Upper lobe of right lung (tissue), 1 donor: Measurements from ENCODE around the gene CHST3. TPM values are rescaled to one million over a fixed set of nuclear protein-coding genes. Genes with fewer than 3 reads are reported as not detected.

Experiments used
- ATAC-seq: fragments of 200-7000 bp; cut with Tn5 transposase; one replicate; pipeline ENCODE4 v1.9.1; 2020; ENCODE audit warnings: mild to moderate bottlenecking, moderate library complexity
- DNase-seq: peaks from one replicate; pipeline ENCODE4 v3.0.0-alpha.2; 2020
- H3K27ac ChIP-seq: fragments of 200-600 bp; one replicate; pipeline ENCODE4 v1.8.0; 2022
- H3K27me3 ChIP-seq: fragments of 200-600 bp; one replicate; pipeline ENCODE4 v1.8.0; 2022; ENCODE audit warnings: mild to moderate bottlenecking
- H3K36me3 ChIP-seq: fragments of 200-600 bp; one replicate; pipeline ENCODE4 v1.8.0; 2022
- H3K4me1 ChIP-seq: fragments of 200-600 bp; one replicate; pipeline ENCODE4 v1.8.0; 2022
- H3K4me3 ChIP-seq: fragments of 200-600 bp; one replicate; pipeline ENCODE4 v1.8.0; 2022; ENCODE audit warnings: mild to moderate bottlenecking
- H3K9me3 ChIP-seq: fragments of 200-600 bp; one replicate; pipeline ENCODE4 v1.8.0; 2022
- intact Hi-C: fragments of 100-400 bp; cut with DNase I; formaldehyde crosslinking; loops from one replicate; pipeline ENCODE4 v1.11.0; 2022
- total RNA-seq: library from RNA; stranded (reverse); fragmentation: NEBNext Ultra II Directional; extraction: Animal tissue kit (Norgen Biotek cat#: 25700); gene quantifications from one replicate; pipeline ENCODE4 v1.2.1, GENCODE V29; 2021
- TF ChIP-seq, protein P1 (sequence below): fragments of 200-600 bp; IDR thresholded peaks from one replicate; pipeline ENCODE4 v1.8.0; 2022; ENCODE audit warnings: antibody characterized with exemption
- donor health status: DM: no; HTN: yes; CAD: no; lungs with severe emphysema.

Gene CHST3
- total RNA-seq, 1 donor from 2014 or later, result 15.6 TPM

- no peaks in the 10 kb centered on the region for H3K9me3 ChIP-seq
- intact Hi-C loops, result no loop called here
- no peaks in the 10 kb centered on the region for H3K36me3 ChIP-seq
- no peaks in the 10 kb centered on the region for H3K27me3 ChIP-seq
- TF ChIP-seq, protein P1, sequence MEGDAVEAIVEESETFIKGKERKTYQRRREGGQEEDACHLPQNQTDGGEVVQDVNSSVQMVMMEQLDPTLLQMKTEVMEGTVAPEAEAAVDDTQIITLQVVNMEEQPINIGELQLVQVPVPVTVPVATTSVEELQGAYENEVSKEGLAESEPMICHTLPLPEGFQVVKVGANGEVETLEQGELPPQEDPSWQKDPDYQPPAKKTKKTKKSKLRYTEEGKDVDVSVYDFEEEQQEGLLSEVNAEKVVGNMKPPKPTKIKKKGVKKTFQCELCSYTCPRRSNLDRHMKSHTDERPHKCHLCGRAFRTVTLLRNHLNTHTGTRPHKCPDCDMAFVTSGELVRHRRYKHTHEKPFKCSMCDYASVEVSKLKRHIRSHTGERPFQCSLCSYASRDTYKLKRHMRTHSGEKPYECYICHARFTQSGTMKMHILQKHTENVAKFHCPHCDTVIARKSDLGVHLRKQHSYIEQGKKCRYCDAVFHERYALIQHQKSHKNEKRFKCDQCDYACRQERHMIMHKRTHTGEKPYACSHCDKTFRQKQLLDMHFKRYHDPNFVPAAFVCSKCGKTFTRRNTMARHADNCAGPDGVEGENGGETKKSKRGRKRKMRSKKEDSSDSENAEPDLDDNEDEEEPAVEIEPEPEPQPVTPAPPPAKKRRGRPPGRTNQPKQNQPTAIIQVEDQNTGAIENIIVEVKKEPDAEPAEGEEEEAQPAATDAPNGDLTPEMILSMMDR, result no peak
- no peaks in the 10 kb centered on the region for H3K4me1 ChIP-seq
- H3K4me3 ChIP-seq, result no peak overlapping the region
- ATAC-seq (no peak), DNase-seq (no peak)
- no peak overlapping the region for H3K27ac ChIP-seq
These were observed 86.7 kb downstream of the CHST3 start for GRCh38 chr10:72050873-72051272.

DNA sequence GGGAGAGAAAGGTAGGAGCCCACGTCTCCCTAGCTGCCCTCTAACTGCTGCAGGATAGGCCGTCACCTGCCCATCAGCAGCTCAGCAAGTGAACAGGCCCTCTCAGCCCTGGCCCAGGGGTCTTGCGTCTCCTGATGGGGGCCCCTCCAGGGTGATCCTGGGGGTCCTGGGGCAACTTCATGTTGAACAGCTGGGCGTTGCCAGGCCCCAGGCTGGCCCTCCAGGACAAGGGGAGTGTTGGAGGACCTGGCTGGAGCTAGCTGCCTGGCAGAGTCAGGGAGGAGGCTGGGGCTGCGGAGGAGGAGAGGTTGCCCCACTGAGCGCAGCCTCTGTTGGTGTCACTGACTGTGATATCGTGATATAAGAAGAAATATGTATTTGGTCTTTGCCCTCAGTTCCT lies 89.5 kb downstream of the CHST3 start:
- ATAC-seq, result no peak

GRCh38 chr10:72056113-72056512 lies 91.9 kb downstream of the CHST3 start:
- no peaks in the 10 kb centered on the region for H3K4me1 ChIP-seq
- H3K27ac ChIP-seq, result no peak overlapping the region
- intact Hi-C loops, result no loop called here
- H3K9me3 ChIP-seq, result no peaks in the 10 kb centered on the region
- DNase-seq, result no peak
- H3K27me3 ChIP-seq, result no peaks in the 10 kb centered on the region
- H3K36me3 ChIP-seq, result no peaks in the 10 kb centered on the region
- ATAC-seq, result no peak
- TF ChIP-seq, protein P1, result no peak
- no peak overlapping the region for H3K4me3 ChIP-seq

More for the DNA sequence above, 89.5 kb downstream of the CHST3 start:
- Histone ChIP-seq H3K27me3 (no peaks in the 10 kb centered on the region), H3K36me3 (no peaks in the 10 kb centered on the region), H3K4me3 (no peak overlapping the region), H3K9me3 (no peaks in the 10 kb centered on the region), H3K27ac (no peak overlapping the region), H3K4me1 (no peaks in the 10 kb centered on the region)
- no peak for DNase-seq
- TF ChIP-seq, protein P1, result no peak
- intact Hi-C loops, result no loop called here

DNA sequence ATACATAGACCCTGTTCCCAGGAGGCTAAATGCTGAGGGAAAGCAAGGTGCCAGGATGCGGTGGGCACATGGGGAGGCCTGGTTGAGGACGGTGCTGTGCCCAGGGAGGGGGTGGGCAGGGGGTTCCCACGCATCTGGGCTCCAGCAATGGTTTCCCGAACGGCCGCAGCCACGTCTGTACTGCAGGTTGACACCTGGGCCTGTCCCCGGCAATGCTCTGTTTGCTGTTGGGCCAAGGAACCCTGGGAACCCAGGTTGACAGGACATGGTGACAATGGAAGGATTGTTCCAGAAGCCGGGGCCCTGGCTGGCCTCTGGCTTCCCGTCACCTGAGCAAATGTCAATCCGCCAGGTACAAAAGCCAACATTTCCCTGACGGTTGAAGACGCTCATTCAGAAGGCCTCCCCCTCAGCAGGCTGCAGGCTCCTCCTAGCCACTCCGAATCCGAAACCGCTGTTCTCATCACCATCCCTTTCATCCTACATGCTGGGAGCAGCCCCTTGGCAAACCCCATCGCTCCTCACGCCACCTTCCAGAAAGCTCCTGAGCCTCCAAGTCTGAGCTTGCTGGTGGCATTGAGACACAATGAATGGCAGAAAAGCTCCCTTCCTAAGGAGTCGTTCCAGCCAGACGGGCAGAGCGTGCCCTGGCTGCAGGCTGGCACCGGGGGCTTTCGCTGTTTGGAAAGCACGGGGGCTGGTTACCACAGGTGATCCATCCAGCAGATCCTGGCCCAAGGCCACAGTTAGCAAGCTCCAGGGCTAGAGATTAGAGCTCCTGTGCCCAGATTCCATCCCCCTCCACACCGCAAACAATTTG lies 92.9 kb downstream of the CHST3 start:
- DNase-seq (no peak), ATAC-seq (no peak)
- H3K9me3 ChIP-seq, result no peaks in the 10 kb centered on the region
- no peaks in the 10 kb centered on the region for H3K36me3 ChIP-seq
- intact Hi-C loops, result no loop called here
- no peaks in the 10 kb centered on the region for H3K4me1 ChIP-seq
- TF ChIP-seq, protein P1, result no peak
- no peaks in the 10 kb centered on the region for H3K27me3 ChIP-seq
- H3K4me3 ChIP-seq, result no peak overlapping the region
- H3K27ac ChIP-seq, result no peak overlapping the region

- Histone ChIP-seq H3K9me3 (no peaks in the 10 kb centered on the region), H3K4me1 (no peaks in the 10 kb centered on the region), H3K4me3 (no peak overlapping the region), H3K27me3 (no peaks in the 10 kb centered on the region), H3K36me3 (no peaks in the 10 kb centered on the region), H3K27ac (no peak overlapping the region)
- TF ChIP-seq, protein P1, result no peak
- no peak for ATAC-seq
- intact Hi-C loops, result no loop called here
- no peak for DNase-seq
These were observed 94.2 kb downstream of the CHST3 start for GRCh38 chr10:72058347-72058898.
